Measurements from ENCODE around the gene CASP6.

The CASP6 gene

GRCh38 chr4:109746728-109747127, 43.5 kb upstream of the CASP6 start:
- DNase-seq (ENCODE audit: low read depth): no peak
- TF ChIP-seq, protein P1, sequence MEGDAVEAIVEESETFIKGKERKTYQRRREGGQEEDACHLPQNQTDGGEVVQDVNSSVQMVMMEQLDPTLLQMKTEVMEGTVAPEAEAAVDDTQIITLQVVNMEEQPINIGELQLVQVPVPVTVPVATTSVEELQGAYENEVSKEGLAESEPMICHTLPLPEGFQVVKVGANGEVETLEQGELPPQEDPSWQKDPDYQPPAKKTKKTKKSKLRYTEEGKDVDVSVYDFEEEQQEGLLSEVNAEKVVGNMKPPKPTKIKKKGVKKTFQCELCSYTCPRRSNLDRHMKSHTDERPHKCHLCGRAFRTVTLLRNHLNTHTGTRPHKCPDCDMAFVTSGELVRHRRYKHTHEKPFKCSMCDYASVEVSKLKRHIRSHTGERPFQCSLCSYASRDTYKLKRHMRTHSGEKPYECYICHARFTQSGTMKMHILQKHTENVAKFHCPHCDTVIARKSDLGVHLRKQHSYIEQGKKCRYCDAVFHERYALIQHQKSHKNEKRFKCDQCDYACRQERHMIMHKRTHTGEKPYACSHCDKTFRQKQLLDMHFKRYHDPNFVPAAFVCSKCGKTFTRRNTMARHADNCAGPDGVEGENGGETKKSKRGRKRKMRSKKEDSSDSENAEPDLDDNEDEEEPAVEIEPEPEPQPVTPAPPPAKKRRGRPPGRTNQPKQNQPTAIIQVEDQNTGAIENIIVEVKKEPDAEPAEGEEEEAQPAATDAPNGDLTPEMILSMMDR (conservative IDR thresholded peaks at IDR 0.05; ENCODE audit: low read depth, low read length): no peak
- no peak overlapping the region for H3K4me3 ChIP-seq (ENCODE audit: low read length)

GRCh38 chr4:109745830-109746229, 42.6 kb upstream of the CASP6 start:
- no peak for DNase-seq (ENCODE audit: low read depth)
- TF ChIP-seq, protein P1 (conservative IDR thresholded peaks at IDR 0.05; ENCODE audit: low read depth, low read length): no peak

DNA sequence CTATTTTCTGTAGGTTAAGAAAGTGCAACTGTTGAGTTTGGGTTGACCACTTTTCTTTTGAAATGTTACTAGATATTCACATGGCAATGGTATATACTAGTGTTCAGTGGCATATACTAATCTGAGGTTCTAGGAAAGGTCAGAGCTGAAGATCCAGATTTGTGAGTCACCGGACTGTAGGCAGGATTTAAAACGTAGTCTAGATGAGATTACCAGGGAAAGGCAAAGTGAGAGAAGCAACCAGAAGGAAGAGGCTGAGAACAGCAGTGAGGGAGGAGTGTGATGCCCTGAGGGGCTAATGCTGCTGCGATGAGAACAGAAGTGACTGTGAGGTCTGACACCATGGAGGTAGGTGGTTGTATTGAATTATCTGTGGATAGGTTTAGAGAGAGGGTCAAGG, 36.3 kb upstream of the CASP6 start:
- TF ChIP-seq, protein P1 (conservative IDR thresholded peaks at IDR 0.05; ENCODE audit: low read depth, low read length): no peak
- no peak overlapping the region for H3K4me3 ChIP-seq (ENCODE audit: low read length)
- no peak for DNase-seq (ENCODE audit: low read depth)

More at GRCh38 chr4:109745830-109746229, 42.6 kb upstream of the CASP6 start:
- no peak overlapping the region for H3K4me3 ChIP-seq (ENCODE audit: low read length)

DNA sequence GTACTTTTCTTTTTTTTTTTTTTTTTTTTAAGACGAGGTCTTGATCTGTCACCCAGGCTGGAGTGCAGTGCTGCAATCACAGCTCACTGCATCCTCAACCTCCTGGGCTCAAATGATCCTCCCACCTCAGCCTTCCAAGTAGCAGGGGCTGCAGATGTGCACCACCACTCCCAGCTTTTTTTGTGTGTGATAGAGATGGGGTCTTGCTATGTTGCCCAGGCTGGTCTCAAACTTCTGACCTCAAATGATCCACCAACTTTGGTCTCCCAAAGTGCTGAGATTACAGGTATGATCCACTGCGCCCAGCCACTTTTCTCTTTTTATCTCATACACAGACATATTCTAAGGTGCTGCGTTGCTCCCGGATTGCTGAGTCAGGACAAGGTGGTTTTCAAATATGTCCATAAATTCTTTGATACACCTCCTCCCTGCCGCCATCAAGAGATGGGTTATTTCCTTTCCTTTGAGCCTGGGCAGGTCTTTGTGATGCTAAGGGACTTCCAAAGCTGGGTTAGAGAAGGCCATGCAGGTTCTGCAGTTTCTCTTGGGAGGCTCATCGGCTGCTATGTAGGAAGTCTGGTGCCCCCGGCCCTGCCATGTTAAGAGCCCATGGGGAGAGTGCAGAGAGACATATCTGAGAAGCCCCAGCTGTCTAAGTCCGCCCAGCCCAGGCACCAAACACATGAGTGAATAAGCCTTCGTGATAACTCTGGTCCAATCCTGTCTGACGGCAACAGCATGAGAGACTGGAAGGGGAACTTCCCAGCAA, 35.0 kb upstream of the CASP6 start:
- DNase-seq (ENCODE audit: low read depth): no peak
- TF ChIP-seq, protein P1 (conservative IDR thresholded peaks at IDR 0.05; ENCODE audit: low read depth, low read length): no peak
- H3K4me3 ChIP-seq (ENCODE audit: low read length): no peak overlapping the region

- DNase-seq (ENCODE audit: low read depth): peak; percentile 52
Measured at GRCh38 chr4:109735566-109736365, 32.5 kb upstream of the CASP6 start.

GRCh38 chr4:109733728-109734127, 30.5 kb upstream of the CASP6 start:
- DNase-seq (ENCODE audit: low read depth): no peak
- H3K4me3 ChIP-seq (ENCODE audit: low read length): no peak overlapping the region
- TF ChIP-seq, protein P1 (conservative IDR thresholded peaks at IDR 0.05; ENCODE audit: low read depth, low read length): no peak

More at GRCh38 chr4:109735566-109736365, 32.5 kb upstream of the CASP6 start:
- no peak overlapping the region for H3K4me3 ChIP-seq (ENCODE audit: low read length)
- TF ChIP-seq, protein P1 (conservative IDR thresholded peaks at IDR 0.05; ENCODE audit: low read depth, low read length): no peak
